ENCODE data around the gene GRHL3. TPM values are rescaled to one million over a fixed set of nuclear protein-coding genes. Genes with fewer than 3 reads are reported as not detected.

The GRHL3 gene
- total RNA-seq, 1 experiment from 2014 or later, result 1.4 TPM

DNA sequence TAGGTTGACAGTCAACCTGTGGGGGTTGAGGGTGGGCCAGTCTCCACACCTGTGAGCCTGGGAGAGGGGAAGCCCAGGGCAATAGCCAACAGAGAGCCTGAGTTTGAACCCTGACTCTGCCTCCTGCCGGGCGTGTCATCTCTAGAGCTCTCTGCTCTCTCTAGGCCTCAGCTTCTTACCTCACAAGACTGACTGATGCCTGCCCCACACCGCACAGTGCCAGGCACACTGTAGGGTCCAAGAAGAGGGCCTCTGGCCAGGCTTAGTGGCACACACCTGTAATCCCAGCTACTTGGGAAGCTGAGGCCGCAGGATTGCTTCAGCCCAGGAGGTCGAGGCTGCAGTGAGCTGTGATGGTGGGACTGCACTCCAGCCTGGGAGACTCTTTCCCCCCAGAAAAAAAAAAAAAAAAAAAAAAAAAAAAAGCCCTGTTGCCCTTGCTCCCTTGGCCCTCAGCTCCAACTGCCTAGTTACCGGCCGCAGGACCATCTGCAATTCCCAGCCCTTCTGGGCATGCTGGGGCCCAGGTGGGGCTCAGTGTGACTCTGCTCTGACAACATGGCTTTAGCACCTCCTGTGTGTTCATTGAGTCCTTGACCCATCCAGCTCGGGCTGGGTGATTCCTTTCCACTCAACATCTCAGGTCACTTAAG is 25.1 kb downstream of the GRHL3 start:
- no TSS peak for BruUV-seq (replicated peaks)

DNA sequence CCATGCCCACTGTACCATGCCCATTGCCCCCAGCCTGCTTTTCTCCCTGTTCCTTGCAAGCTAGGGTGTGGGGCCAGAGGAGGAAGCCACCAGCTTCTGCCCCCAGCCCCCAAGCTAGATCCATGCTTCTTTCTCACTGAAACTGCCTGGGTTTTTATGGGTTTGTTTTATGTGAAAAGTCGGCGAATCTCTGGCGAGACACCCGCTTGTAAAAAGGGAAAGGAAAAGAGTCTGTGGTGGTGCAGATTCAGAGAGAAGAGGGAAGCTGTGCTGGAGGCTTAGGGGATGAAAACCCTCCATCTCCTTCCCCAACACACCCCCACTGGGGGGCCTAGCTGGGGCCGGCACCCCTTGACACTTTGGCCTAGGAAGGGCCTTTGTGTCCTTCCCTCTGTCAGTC is 26.2 kb downstream of the GRHL3 start:
- intact Hi-C loops (cut with micrococcal nuclease; ENCODE audit: unreplicated experiment), result no loop called here
- no peak overlapping the region for H3K27ac Mint-ChIP-seq (ENCODE audit: unreplicated experiment)
- CTCF ChIA-PET, result interaction anchor here (0.6 kb wide), 1 partner anchor 435 kb away, joined by 3 read pairs; no protein-coding TSS in a partner anchor

More for the DNA sequence above, 25.1 kb downstream of the GRHL3 start:
- DNase-seq, result no peak
- Mint-ChIP-seq H3K4me1 (ENCODE audit: low read depth, unreplicated experiment) (no peaks in the 10 kb centered on the region), H3K27ac (ENCODE audit: unreplicated experiment) (no peak overlapping the region), H3K27me3 (ENCODE audit: unreplicated experiment) (no peaks in the 10 kb centered on the region), H3K4me3 (ENCODE audit: low read depth, unreplicated experiment) (no peak overlapping the region), H3K9me3 (ENCODE audit: low read depth, unreplicated experiment) (no peaks in the 10 kb centered on the region), H3K36me3 (ENCODE audit: insufficient read depth, unreplicated experiment) (no peaks in the 10 kb centered on the region)
- CTCF ChIA-PET, result interaction anchor here (0.7 kb wide), 1 partner anchor 17 kb away, joined by 4 read pairs; no protein-coding TSS in a partner anchor
- TF ChIP-seq, protein P1, sequence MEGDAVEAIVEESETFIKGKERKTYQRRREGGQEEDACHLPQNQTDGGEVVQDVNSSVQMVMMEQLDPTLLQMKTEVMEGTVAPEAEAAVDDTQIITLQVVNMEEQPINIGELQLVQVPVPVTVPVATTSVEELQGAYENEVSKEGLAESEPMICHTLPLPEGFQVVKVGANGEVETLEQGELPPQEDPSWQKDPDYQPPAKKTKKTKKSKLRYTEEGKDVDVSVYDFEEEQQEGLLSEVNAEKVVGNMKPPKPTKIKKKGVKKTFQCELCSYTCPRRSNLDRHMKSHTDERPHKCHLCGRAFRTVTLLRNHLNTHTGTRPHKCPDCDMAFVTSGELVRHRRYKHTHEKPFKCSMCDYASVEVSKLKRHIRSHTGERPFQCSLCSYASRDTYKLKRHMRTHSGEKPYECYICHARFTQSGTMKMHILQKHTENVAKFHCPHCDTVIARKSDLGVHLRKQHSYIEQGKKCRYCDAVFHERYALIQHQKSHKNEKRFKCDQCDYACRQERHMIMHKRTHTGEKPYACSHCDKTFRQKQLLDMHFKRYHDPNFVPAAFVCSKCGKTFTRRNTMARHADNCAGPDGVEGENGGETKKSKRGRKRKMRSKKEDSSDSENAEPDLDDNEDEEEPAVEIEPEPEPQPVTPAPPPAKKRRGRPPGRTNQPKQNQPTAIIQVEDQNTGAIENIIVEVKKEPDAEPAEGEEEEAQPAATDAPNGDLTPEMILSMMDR (IDR thresholded peaks at IDR 0.05; ENCODE audit: unreplicated experiment), result no peak
- intact Hi-C loops (cut with micrococcal nuclease; ENCODE audit: unreplicated experiment), result no loop called here

DNA sequence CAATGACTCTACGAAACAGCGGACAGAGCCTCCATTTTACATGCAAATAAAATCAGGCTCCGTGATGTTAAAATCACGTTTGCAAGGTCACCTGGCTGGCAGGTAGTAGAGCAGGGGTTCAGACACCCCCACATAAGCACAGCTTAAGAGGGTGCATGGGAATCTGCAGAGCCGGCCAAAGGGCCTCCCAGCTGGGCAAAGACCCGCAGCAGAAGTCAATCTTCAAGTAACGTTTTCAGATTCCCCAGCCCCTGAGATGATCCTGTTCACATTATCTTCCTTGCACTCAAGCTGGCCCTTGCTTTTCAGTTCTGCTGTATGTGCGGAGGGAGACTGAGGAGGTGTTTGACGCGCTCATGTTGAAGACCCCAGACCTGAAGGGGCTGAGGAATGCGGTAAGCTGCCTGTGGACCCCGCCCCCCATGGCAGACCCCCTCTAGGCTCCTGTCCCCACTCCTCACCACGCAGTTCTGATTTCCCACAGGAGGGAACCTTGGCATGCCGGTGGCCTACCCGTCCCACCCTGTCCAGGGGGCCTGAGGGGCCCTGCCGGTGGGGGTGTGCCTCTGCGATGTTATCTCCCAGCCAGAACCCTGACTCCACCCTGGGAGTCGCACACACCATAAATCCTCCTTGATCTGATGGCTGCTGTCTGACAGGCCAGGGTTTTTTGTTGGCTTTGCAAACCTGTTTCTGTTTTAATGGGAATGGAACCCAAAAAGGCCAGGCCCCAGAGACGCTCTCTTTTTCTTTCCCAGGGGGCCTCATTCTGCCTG is 28.2 kb downstream of the GRHL3 start:
- no TSS peak for BruUV-seq (replicated peaks)
- Mint-ChIP-seq H3K4me1 (ENCODE audit: low read depth, unreplicated experiment) (no peaks in the 10 kb centered on the region), H3K36me3 (ENCODE audit: insufficient read depth, unreplicated experiment) (no peaks in the 10 kb centered on the region), H3K9me3 (ENCODE audit: low read depth, unreplicated experiment) (no peaks in the 10 kb centered on the region), H3K27ac (ENCODE audit: unreplicated experiment) (no peak overlapping the region), H3K4me3 (ENCODE audit: low read depth, unreplicated experiment) (no peak overlapping the region), H3K27me3 (ENCODE audit: unreplicated experiment) (no peaks in the 10 kb centered on the region)
- TF ChIP-seq, protein P1 (IDR thresholded peaks at IDR 0.05; ENCODE audit: unreplicated experiment), result no peak
- CTCF ChIA-PET, result interaction anchor here (0.6 kb wide), 2 partner anchors 104 to 396 kb away, joined by 3 to 4 read pairs; no protein-coding TSS in a partner anchor
- intact Hi-C loops (cut with micrococcal nuclease; ENCODE audit: unreplicated experiment), result no loop called here
- DNase-seq, result no peak

More for the DNA sequence above, 26.2 kb downstream of the GRHL3 start:
- no peaks in the 10 kb centered on the region for H3K27me3 Mint-ChIP-seq (ENCODE audit: unreplicated experiment)
- DNase-seq, result no peak
- no peaks in the 10 kb centered on the region for H3K4me1 Mint-ChIP-seq (ENCODE audit: low read depth, unreplicated experiment)
- no peak overlapping the region for H3K4me3 Mint-ChIP-seq (ENCODE audit: low read depth, unreplicated experiment)
- H3K9me3 Mint-ChIP-seq (ENCODE audit: low read depth, unreplicated experiment), result no peaks in the 10 kb centered on the region
- TF ChIP-seq, protein P1 (IDR thresholded peaks at IDR 0.05; ENCODE audit: unreplicated experiment), result no peak
- no TSS peak for BruUV-seq (replicated peaks)
- no peaks in the 10 kb centered on the region for H3K36me3 Mint-ChIP-seq (ENCODE audit: insufficient read depth, unreplicated experiment)

DNA sequence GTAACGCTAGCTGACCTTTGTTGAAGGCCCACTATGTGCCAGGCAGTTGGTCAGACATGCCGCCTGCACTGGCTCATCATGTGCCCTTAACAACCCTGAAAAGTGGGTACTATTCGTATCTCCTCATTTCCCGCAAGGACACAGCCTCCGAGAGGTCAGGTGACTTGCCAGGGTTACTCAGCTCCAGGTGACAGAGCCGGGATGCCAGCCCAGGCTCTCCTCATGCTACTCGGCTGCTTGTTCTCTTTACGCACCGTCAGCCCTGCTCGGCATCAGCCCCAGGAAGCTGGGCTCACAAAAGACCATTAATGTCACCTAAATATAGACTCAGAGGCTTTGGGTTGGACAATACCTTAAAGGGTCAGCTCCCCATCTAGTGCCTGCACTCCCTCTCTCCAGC is 29.0 kb downstream of the GRHL3 start:
- no peaks in the 10 kb centered on the region for H3K9me3 Mint-ChIP-seq (ENCODE audit: low read depth, unreplicated experiment)
- no peak for DNase-seq
- no TSS peak for BruUV-seq (replicated peaks)
- H3K36me3 Mint-ChIP-seq (ENCODE audit: insufficient read depth, unreplicated experiment), result no peaks in the 10 kb centered on the region
- TF ChIP-seq, protein P1 (IDR thresholded peaks at IDR 0.05; ENCODE audit: unreplicated experiment), result no peak
- no peaks in the 10 kb centered on the region for H3K27me3 Mint-ChIP-seq (ENCODE audit: unreplicated experiment)
- H3K4me3 Mint-ChIP-seq (ENCODE audit: low read depth, unreplicated experiment), result no peak overlapping the region
- CTCF ChIA-PET, result no interaction called here
- intact Hi-C loops (cut with micrococcal nuclease; ENCODE audit: unreplicated experiment), result no loop called here
- no peak overlapping the region for H3K27ac Mint-ChIP-seq (ENCODE audit: unreplicated experiment)
- no peaks in the 10 kb centered on the region for H3K4me1 Mint-ChIP-seq (ENCODE audit: low read depth, unreplicated experiment)

Measured in Calu3 (cell line).